Measurements from ENCODE around the gene RCVRN. TPM values are rescaled to one million over a fixed set of nuclear protein-coding genes. Genes with fewer than 3 reads are reported as not detected.

Gene RCVRN
- not detected for total RNA-seq

- no peak within 1 kb of the TSS for H3K27ac Mint-ChIP-seq
Observed at GRCh38 chr17:9905078-9905415, at the start of gene RCVRN. Gene RCVRN (minus strand): TSS chr17:9905271. CDS start chr17:9905180, 91 bp downstream.

GRCh38 chr17:9953492-9953891 is 48.4 kb upstream of the RCVRN start:
- Mint-ChIP-seq H3K27me3 (no peaks in the 10 kb centered on the region), H3K4me3 (no peak overlapping the region), H3K9me3 (no peaks in the 10 kb centered on the region), H3K27ac (no peak overlapping the region), H3K4me1 (ENCODE audit: low read depth) (no peaks in the 10 kb centered on the region), H3K36me3 (no peaks in the 10 kb centered on the region)
- DNase-seq = no peak
- intact Hi-C loops (cut with micrococcal nuclease) = no loop called here
- CTCF ChIA-PET = no interaction called here
- POLR2A ChIA-PET = no interaction called here

More at GRCh38 chr17:9905078-9905415, at the start of gene RCVRN:
- no peak for DNase-seq
- H3K36me3 Mint-ChIP-seq = no peaks in the 10 kb centered on the region
- no peaks in the 10 kb centered on the region for H3K9me3 Mint-ChIP-seq
- H3K4me3 Mint-ChIP-seq = no peak within 1 kb of the TSS
- POLR2A ChIA-PET = no interaction called here
- intact Hi-C loops (cut with micrococcal nuclease) = no loop called here
- H3K4me1 Mint-ChIP-seq (ENCODE audit: low read depth) = no peaks in the 10 kb centered on the region
- H3K27me3 Mint-ChIP-seq = peaks cover 5% of the 10 kb centered on the region
- CTCF ChIA-PET = interaction anchor here (1.2 kb wide), 1 partner anchor 20 kb away, joined by 7 read pairs; no protein-coding TSS in a partner anchor

- no peaks in the 10 kb centered on the region for H3K27me3 Mint-ChIP-seq
- intact Hi-C loops (cut with micrococcal nuclease) = no loop called here
- no peak overlapping the region for H3K4me3 Mint-ChIP-seq
- H3K9me3 Mint-ChIP-seq = no peaks in the 10 kb centered on the region
- ChIA-PET CTCF (no interaction called here), POLR2A (no interaction called here)
- no peak for DNase-seq
- H3K36me3 Mint-ChIP-seq = no peaks in the 10 kb centered on the region
- H3K4me1 Mint-ChIP-seq (ENCODE audit: low read depth) = no peaks in the 10 kb centered on the region
- H3K27ac Mint-ChIP-seq = no peak overlapping the region
Observed at GRCh38 chr17:9951803-9952202, 46.7 kb upstream of the RCVRN start.

- no peak for DNase-seq
- Mint-ChIP-seq H3K4me3 (no peak overlapping the region), H3K27ac (no peak overlapping the region), H3K36me3 (no peaks in the 10 kb centered on the region), H3K9me3 (no peaks in the 10 kb centered on the region), H3K27me3 (no peaks in the 10 kb centered on the region), H3K4me1 (ENCODE audit: low read depth) (no peaks in the 10 kb centered on the region)
- ChIA-PET POLR2A (no interaction called here), CTCF (no interaction called here)
- intact Hi-C loops (cut with micrococcal nuclease) = no loop called here
Observed at GRCh38 chr17:9948928-9949327, 43.9 kb upstream of the RCVRN start.

GRCh38 chr17:9944704-9945103 is 39.6 kb upstream of the RCVRN start:
- CTCF ChIA-PET = no interaction called here
- H3K36me3 Mint-ChIP-seq = no peaks in the 10 kb centered on the region
- H3K9me3 Mint-ChIP-seq = no peaks in the 10 kb centered on the region
- no peak overlapping the region for H3K4me3 Mint-ChIP-seq
- H3K27ac Mint-ChIP-seq = no peak overlapping the region
- no peaks in the 10 kb centered on the region for H3K27me3 Mint-ChIP-seq
- intact Hi-C loops (cut with micrococcal nuclease) = no loop called here
- H3K4me1 Mint-ChIP-seq (ENCODE audit: low read depth) = no peaks in the 10 kb centered on the region
- DNase-seq = no peak
- POLR2A ChIA-PET = no interaction called here

GRCh38 chr17:9943343-9943742 is 38.3 kb upstream of the RCVRN start:
- ChIA-PET CTCF (no interaction called here), POLR2A (no interaction called here)
- intact Hi-C loops (cut with micrococcal nuclease) = no loop called here
- Mint-ChIP-seq H3K9me3 (peaks cover 6% of the 10 kb centered on the region), H3K36me3 (no peaks in the 10 kb centered on the region), H3K4me3 (no peak overlapping the region), H3K4me1 (ENCODE audit: low read depth) (no peaks in the 10 kb centered on the region), H3K27me3 (no peaks in the 10 kb centered on the region), H3K27ac (no peak overlapping the region)
- no peak for DNase-seq

- intact Hi-C loops (cut with micrococcal nuclease) = no loop called here
- H3K27me3 Mint-ChIP-seq = no peaks in the 10 kb centered on the region
- H3K27ac Mint-ChIP-seq = no peak overlapping the region
- DNase-seq = no peak
- ChIA-PET CTCF (no interaction called here), POLR2A (no interaction called here)
- H3K36me3 Mint-ChIP-seq = no peaks in the 10 kb centered on the region
- H3K9me3 Mint-ChIP-seq = peaks cover 6% of the 10 kb centered on the region
- no peaks in the 10 kb centered on the region for H3K4me1 Mint-ChIP-seq (ENCODE audit: low read depth)
- no peak overlapping the region for H3K4me3 Mint-ChIP-seq
Observed at GRCh38 chr17:9942885-9943284, 37.8 kb upstream of the RCVRN start.

- Mint-ChIP-seq H3K27ac (no peak overlapping the region), H3K9me3 (peaks cover 6% of the 10 kb centered on the region), H3K4me3 (no peak overlapping the region), H3K4me1 (ENCODE audit: low read depth) (no peaks in the 10 kb centered on the region), H3K36me3 (no peaks in the 10 kb centered on the region), H3K27me3 (no peaks in the 10 kb centered on the region)
- POLR2A ChIA-PET = no interaction called here
- intact Hi-C loops (cut with micrococcal nuclease) = no loop called here
- CTCF ChIA-PET = no interaction called here
- no peak for DNase-seq
Observed at GRCh38 chr17:9941305-9941704, 36.2 kb upstream of the RCVRN start.

- Mint-ChIP-seq H3K4me3 (no peak overlapping the region), H3K9me3 (peaks cover 6% of the 10 kb centered on the region), H3K36me3 (no peaks in the 10 kb centered on the region), H3K27me3 (no peaks in the 10 kb centered on the region), H3K27ac (no peak overlapping the region), H3K4me1 (ENCODE audit: low read depth) (no peaks in the 10 kb centered on the region)
- no peak for DNase-seq
- CTCF ChIA-PET = interaction anchor here (2.1 kb wide), 1 partner anchor 16 kb away, joined by 8 read pairs; no protein-coding TSS in a partner anchor
- POLR2A ChIA-PET = no interaction called here
- intact Hi-C loops (cut with micrococcal nuclease) = no loop called here
Observed at GRCh38 chr17:9940841-9941240, 35.8 kb upstream of the RCVRN start.

- DNase-seq = no peak
- H3K36me3 Mint-ChIP-seq = no peaks in the 10 kb centered on the region
- intact Hi-C loops (cut with micrococcal nuclease) = no loop called here
- no peak overlapping the region for H3K4me3 Mint-ChIP-seq
- no peak overlapping the region for H3K27ac Mint-ChIP-seq
- ChIA-PET CTCF (no interaction called here), POLR2A (no interaction called here)
- peaks cover 6% of the 10 kb centered on the region for H3K9me3 Mint-ChIP-seq
- H3K4me1 Mint-ChIP-seq (ENCODE audit: low read depth) = no peaks in the 10 kb centered on the region
- no peaks in the 10 kb centered on the region for H3K27me3 Mint-ChIP-seq
Observed at GRCh38 chr17:9938764-9939163, 33.7 kb upstream of the RCVRN start.

GRCh38 chr17:9937901-9938300 is 32.8 kb upstream of the RCVRN start:
- Mint-ChIP-seq H3K4me1 (ENCODE audit: low read depth) (no peaks in the 10 kb centered on the region), H3K27ac (no peak overlapping the region), H3K4me3 (no peak overlapping the region), H3K9me3 (peaks cover 6% of the 10 kb centered on the region), H3K36me3 (no peaks in the 10 kb centered on the region), H3K27me3 (no peaks in the 10 kb centered on the region)
- intact Hi-C loops (cut with micrococcal nuclease) = no loop called here
- no peak for DNase-seq
- ChIA-PET CTCF (no interaction called here), POLR2A (no interaction called here)

- no peak overlapping the region for H3K27ac Mint-ChIP-seq
- H3K4me3 Mint-ChIP-seq = no peak overlapping the region
- H3K27me3 Mint-ChIP-seq = no peaks in the 10 kb centered on the region
- no peaks in the 10 kb centered on the region for H3K4me1 Mint-ChIP-seq (ENCODE audit: low read depth)
- POLR2A ChIA-PET = no interaction called here
- CTCF ChIA-PET = no interaction called here
- H3K9me3 Mint-ChIP-seq = peaks cover 6% of the 10 kb centered on the region
- no peaks in the 10 kb centered on the region for H3K36me3 Mint-ChIP-seq
- intact Hi-C loops (cut with micrococcal nuclease) = no loop called here
- no peak for DNase-seq
Observed at GRCh38 chr17:9937241-9937761, 32.2 kb upstream of the RCVRN start.

GRCh38 chr17:9936095-9936494 is 31.0 kb upstream of the RCVRN start:
- intact Hi-C loops (cut with micrococcal nuclease) = no loop called here
- H3K27me3 Mint-ChIP-seq = peaks cover 2% of the 10 kb centered on the region
- no peaks in the 10 kb centered on the region for H3K36me3 Mint-ChIP-seq
- no peak for DNase-seq
- ChIA-PET POLR2A (no interaction called here), CTCF (interaction anchor here (1.0 kb wide), 1 partner anchor 11 kb away, joined by 4 read pairs; no protein-coding TSS in a partner anchor)
- H3K27ac Mint-ChIP-seq = no peak overlapping the region
- peaks cover 6% of the 10 kb centered on the region for H3K9me3 Mint-ChIP-seq
- no peak overlapping the region for H3K4me3 Mint-ChIP-seq
- H3K4me1 Mint-ChIP-seq (ENCODE audit: low read depth) = no peaks in the 10 kb centered on the region

GRCh38 chr17:9935408-9935807 is 30.3 kb upstream of the RCVRN start:
- Mint-ChIP-seq H3K4me3 (no peak overlapping the region), H3K9me3 (peaks cover 6% of the 10 kb centered on the region), H3K4me1 (ENCODE audit: low read depth) (no peaks in the 10 kb centered on the region), H3K36me3 (no peaks in the 10 kb centered on the region), H3K27ac (no peak overlapping the region), H3K27me3 (peaks cover 2% of the 10 kb centered on the region)
- no peak for DNase-seq
- POLR2A ChIA-PET = no interaction called here
- CTCF ChIA-PET = interaction anchor here (1.0 to 1.5 kb wide), 2 partner anchors 11 kb away, joined by 3 to 4 read pairs; no protein-coding TSS in a partner anchor
- intact Hi-C loops (cut with micrococcal nuclease) = no loop called here
